ENCODE measurements around the gene CEP131.

The CEP131 gene

GRCh38 chr17:81222906-81223761 lies at the start of gene CEP131:
CEP131 (minus strand) TSS chr17:81222965; CDS start chr17:81220056, 2,909 bp downstream.
- DNase-seq = peak; percentile 76 to 99 (median 97)

- DNase-seq = no peak
Observed at GRCh38 chr17:81271226-81271625, 48.5 kb upstream of the CEP131 start.

GRCh38 chr17:81270279-81270678 lies 47.5 kb upstream of the CEP131 start:
- DNase-seq = peak in 1 of 58 donors; percentile 19

- no peak for DNase-seq
Observed at GRCh38 chr17:81267390-81268067, 44.8 kb upstream of the CEP131 start.

- no peak for DNase-seq
Observed at GRCh38 chr17:81265576-81265975, 42.8 kb upstream of the CEP131 start.

- DNase-seq = no peak
Observed at GRCh38 chr17:81264640-81265039, 41.9 kb upstream of the CEP131 start.

- DNase-seq = no peak
Observed at GRCh38 chr17:81263371-81264181, 40.8 kb upstream of the CEP131 start.

GRCh38 chr17:81261582-81262336 lies 39.0 kb upstream of the CEP131 start:
- DNase-seq = no peak

GRCh38 chr17:81261096-81261495 lies 38.3 kb upstream of the CEP131 start:
- no peak for DNase-seq

GRCh38 chr17:81260641-81261040 lies 37.9 kb upstream of the CEP131 start:
- DNase-seq = no peak

- no peak for DNase-seq
Observed at GRCh38 chr17:81260171-81260570, 37.4 kb upstream of the CEP131 start.

GRCh38 chr17:81259058-81259605 lies 36.4 kb upstream of the CEP131 start:
- no peak for DNase-seq

GRCh38 chr17:81258292-81258691 lies 35.5 kb upstream of the CEP131 start:
- no peak for DNase-seq

GRCh38 chr17:81257533-81257932 lies 34.8 kb upstream of the CEP131 start:
- DNase-seq = no peak

- DNase-seq = no peak
Observed at GRCh38 chr17:81256616-81257015, 33.9 kb upstream of the CEP131 start.

- peak in 38 of 58 donors; percentile 12 to 62 (median 34) for DNase-seq
Observed at GRCh38 chr17:81254955-81255717, 32.4 kb upstream of the CEP131 start.

- peak in 27 of 58 donors; percentile 12 to 47 (median 21) for DNase-seq
Observed at GRCh38 chr17:81253358-81254131, 30.8 kb upstream of the CEP131 start.

GRCh38 chr17:81252987-81253329 lies 30.2 kb upstream of the CEP131 start:
- DNase-seq = no peak

GRCh38 chr17:81252326-81252986 lies 29.7 kb upstream of the CEP131 start:
- DNase-seq = no peak

Data from anterior cingulate cortex (tissue), 58 donors.